Parathyroid adenoma (tissue), 2 donors: ENCODE measurements around the gene CHPF2.

Experiments used
- H2AFZ ChIP-seq: fragments of 300-600 bp; sonication (generic); one replicate; pipeline ENCODE4 v1.7.0; 2017; ENCODE audit warnings: antibody characterized with exemption, mild to moderate bottlenecking
- H3K27ac ChIP-seq: fragments of 300-600 bp; sonication (generic); one replicate; pipeline ENCODE4 v1.7.0; 2017
- H3K27me3 ChIP-seq: fragments of 300-600 bp; sonication (generic); one replicate; pipeline ENCODE4 v1.7.0; 2017; ENCODE audit warnings: low read length; ENCODE audit not compliant: control insufficient read depth, insufficient read depth
- H3K36me3 ChIP-seq: fragments of 300-600 bp; sonication (generic); one replicate; pipeline ENCODE4 v1.7.0; 2017; ENCODE audit warnings: low read length; ENCODE audit not compliant: control insufficient read depth, insufficient read depth
- H3K4me1 ChIP-seq: fragments of 300-600 bp; sonication (generic); one replicate; pipeline ENCODE4 v1.7.0; 2017; ENCODE audit warnings: control low read depth
- H3K4me2 ChIP-seq: fragments of 300-600 bp; sonication (generic); one replicate; pipeline ENCODE4 v1.7.0; 2017; ENCODE audit warnings: low read length
- H3K4me3 ChIP-seq: fragments of 300-600 bp; sonication (generic); one replicate; pipeline ENCODE4 v1.7.0; 2017; ENCODE audit warnings: low read depth, low read length
- H3K79me2 ChIP-seq: fragments of 300-600 bp; sonication (generic); one replicate; pipeline ENCODE4 v1.7.0; 2017; ENCODE audit warnings: control low read depth
- H3K9ac ChIP-seq: fragments of 300-600 bp; sonication (generic); one replicate; pipeline ENCODE4 v1.7.0; 2017; ENCODE audit warnings: mild to moderate bottlenecking
- H3K9me3 ChIP-seq: fragments of 300-600 bp; sonication (generic); one replicate; pipeline ENCODE4 v1.7.0; 2017; ENCODE audit warnings: low read length; ENCODE audit not compliant: control insufficient read depth
- CTCF ChIP-seq: fragments of 300-600 bp; sonication (generic); IDR thresholded peaks from one replicate; pipeline ENCODE4 v1.7.0; 2017; ENCODE audit warnings: antibody characterized with exemption, mild to moderate bottlenecking
- donor health status: primary hyperparathyroidism.

Gene CHPF2

GRCh38 chr7:151215396-151215795 is 16.9 kb upstream of the CHPF2 start:
- Histone ChIP-seq H3K9me3 (no peaks in the 10 kb centered on the region), H3K4me3 (no peak overlapping the region), H3K4me2 (no peak overlapping the region), H3K36me3 (no peaks in the 10 kb centered on the region), H3K27me3 (no peaks in the 10 kb centered on the region), H3K79me2 (no peaks in the 10 kb centered on the region), H3K4me1 (no peaks in the 10 kb centered on the region), H3K9ac (no peak overlapping the region), H2AFZ (no peak overlapping the region), H3K27ac (no peak overlapping the region)
- no peak for TF ChIP-seq CTCF

- no peaks in the 10 kb centered on the region for H3K4me1 ChIP-seq
- H3K79me2 ChIP-seq, result no peaks in the 10 kb centered on the region
- no peak overlapping the region for H3K4me3 ChIP-seq
- no peak overlapping the region for H2AFZ ChIP-seq
- no peak overlapping the region for H3K4me2 ChIP-seq
- H3K27ac ChIP-seq, result no peak overlapping the region
- no peak for TF ChIP-seq CTCF
- H3K9ac ChIP-seq, result no peak overlapping the region
- H3K36me3 ChIP-seq, result no peaks in the 10 kb centered on the region
- H3K9me3 ChIP-seq, result no peaks in the 10 kb centered on the region
- H3K27me3 ChIP-seq, result no peaks in the 10 kb centered on the region
These were observed 14.1 kb upstream of the CHPF2 start for GRCh38 chr7:151218170-151218569.

- H3K36me3 ChIP-seq, result no peaks in the 10 kb centered on the region
These were observed 8.6 kb upstream of the CHPF2 start for GRCh38 chr7:151223728-151224127.

GRCh38 chr7:151225948-151226510 is 6.3 kb upstream of the CHPF2 start:
- Histone ChIP-seq H3K9me3 (no peaks in the 10 kb centered on the region), H3K4me2 (peak overlapping the region; percentile 89), H3K4me1 (peaks cover 11% of the 10 kb centered on the region), H2AFZ (no peak overlapping the region), H3K9ac (no peak overlapping the region), H3K27ac (no peak overlapping the region), H3K36me3 (no peaks in the 10 kb centered on the region), H3K79me2 (peaks cover 20% of the 10 kb centered on the region), H3K27me3 (no peaks in the 10 kb centered on the region), H3K4me3 (peak overlapping the region; percentile 73)
- no peak for TF ChIP-seq CTCF

More at GRCh38 chr7:151223728-151224127, 8.6 kb upstream of the CHPF2 start:
- no peak overlapping the region for H3K4me3 ChIP-seq
- no peak overlapping the region for H3K4me2 ChIP-seq
- H3K4me1 ChIP-seq, result peaks cover 11% of the 10 kb centered on the region
- no peak overlapping the region for H2AFZ ChIP-seq
- H3K79me2 ChIP-seq, result peaks cover 18% of the 10 kb centered on the region
- no peaks in the 10 kb centered on the region for H3K27me3 ChIP-seq
- no peak overlapping the region for H3K9ac ChIP-seq
- H3K27ac ChIP-seq, result no peak overlapping the region
- H3K9me3 ChIP-seq, result no peaks in the 10 kb centered on the region
- TF ChIP-seq CTCF, result no peak

- Histone ChIP-seq H3K4me3 (peak overlapping the region; percentile 73), H3K36me3 (no peaks in the 10 kb centered on the region), H3K27me3 (no peaks in the 10 kb centered on the region), H3K9ac (no peak overlapping the region), H2AFZ (peak overlapping the region; percentile 69), H3K27ac (no peak overlapping the region), H3K9me3 (no peaks in the 10 kb centered on the region), H3K4me2 (peak overlapping the region; percentile 89), H3K79me2 (peaks cover 21% of the 10 kb centered on the region), H3K4me1 (peaks cover 14% of the 10 kb centered on the region)
- no peak for TF ChIP-seq CTCF
These were observed 5.8 kb upstream of the CHPF2 start for GRCh38 chr7:151226560-151226874.
